ENCODE results near the gene CNIH3.
"Not testable (repeated sequence)": the region's sequence is repeated elsewhere in the genome, so short reads cannot be mapped to it uniquely, and the experiment has no call there.

DNA sequence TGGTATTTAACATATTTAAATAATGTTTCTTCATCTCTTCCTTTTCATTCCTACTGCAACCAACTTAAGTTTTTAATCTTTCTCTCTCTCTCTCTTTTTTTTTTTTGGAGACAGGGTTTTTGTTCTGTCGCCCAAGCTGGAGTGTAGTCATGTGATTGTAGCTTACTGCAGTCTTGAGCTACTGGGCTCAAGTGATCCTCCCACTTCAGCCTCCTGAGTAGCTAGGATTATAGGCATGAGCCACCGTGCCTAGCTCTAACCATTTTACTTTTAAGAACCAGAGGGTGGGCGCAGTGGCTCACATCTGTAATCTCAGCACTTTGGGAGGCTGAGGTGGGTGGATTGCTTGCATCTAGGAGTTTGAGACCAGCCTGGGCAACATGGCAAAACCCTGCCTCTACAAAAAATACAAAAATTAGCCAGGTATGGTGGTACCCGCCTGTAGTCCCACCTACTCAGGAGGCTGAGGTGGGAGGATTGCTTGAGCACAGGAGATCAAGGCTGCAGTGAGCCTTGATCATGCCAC is 95.2 kb downstream of the CNIH3 start:
- not testable (repeated sequence) for TF ChIP-seq CTCF (IDR thresholded peaks at IDR 0.05; ENCODE audit: low read length); EZH2 (IDR thresholded peaks at IDR 0.05; ENCODE audit: borderline replicate concordance, low read length)

All from OCI-LY1 (cell line).